Right lobe of liver (tissue), 6 donors: ENCODE results near the gene RASGRP3. TPM values are rescaled to one million over a fixed set of nuclear protein-coding genes. Genes with fewer than 3 reads are reported as not detected.

Experiments
- ATAC-seq, 4 donors: fragments of 200-7000 bp; cut with Tn5 transposase; one replicate each; pipeline ENCODE4 v1.9.1; 2020; ENCODE audit warnings: mild to moderate bottlenecking in 4 of 4, moderate library complexity in 4 of 4
- DNase-seq, 3 donors: peaks; one replicate each; pipeline ENCODE4 v3.0.0-alpha.2; 2020
- H3K27ac ChIP-seq, 3 donors: fragments of 200-600 bp; one replicate each; pipeline ENCODE4 v1.8.0; 2022
- H3K27me3 ChIP-seq, 2 donors: fragments of 200-600 bp; one replicate each; pipeline ENCODE4 v1.8.0; 2022
- H3K36me3 ChIP-seq, 4 donors: fragments of 200-600 bp; sonication (generic) in 1 of 4; one replicate each; pipeline versions ENCODE4 v1.5.1 to v1.8.0; 2017 to 2022; ENCODE audit warnings: control low read depth in 1 of 4
- H3K4me1 ChIP-seq, 4 donors: fragments of 200-600 bp; sonication (generic) in 1 of 4; one replicate each; pipeline versions ENCODE4 v1.5.1 to v1.8.0; 2017 to 2022; ENCODE audit warnings: control low read depth in 1 of 4
- H3K4me3 ChIP-seq, 3 donors: fragments of 200-600 bp; one replicate each; pipeline ENCODE4 v1.8.0; 2022
- H3K9me3 ChIP-seq, 4 donors: fragments of 200-600 bp; sonication (generic) in 1 of 4; one replicate each; pipeline versions ENCODE4 v1.5.1 to v1.8.0; 2017 to 2022; ENCODE audit warnings: control low read depth in 1 of 4
- POLR2A ChIP-seq: fragments of 450-650 bp; IDR thresholded peaks from one replicate; pipeline ENCODE4 v1.6.1; 2017; ENCODE audit warnings: antibody characterized with exemption, mild to moderate bottlenecking
- WGBS: methylation state at CpG from one replicate; pipeline ENCODE4 v1.1.6; 2018; ENCODE audit warnings: low coverage, low lambda C conversion rate; ENCODE audit not compliant: insufficient coverage; ENCODE audit errors: missing lambda C conversion rate; 5-methylcytosine and 5-hydroxymethylcytosine counted together
- intact Hi-C, 2 donors: fragments of 100-400 bp; cut with DNase I; formaldehyde crosslinking; loops; one replicate each; pipeline versions ENCODE4 v1.11.2 to v1.14.1; 2022
- total RNA-seq, 6 experiments: library from RNA; depleted of rRNA in 2 of 6; stranded (reverse); fragments of >200 nt in 2 of 6; fragmentation: NEBNext Ultra II Directional in 3 of 6; extraction: Animal tissue kit (Norgen Biotek cat#: 25700) in 3 of 6; gene quantifications; one replicate each; pipeline versions ENCODE4 v1.1.0 to v1.2.4, GENCODE V29; 2016 to 2023
- TF ChIP-seq, protein P1 (sequence below), 4 donors: fragments of 200-600 bp in 3 of 4; fragments of 450-650 bp in 1 of 4; IDR thresholded peaks; one replicate each; pipeline versions ENCODE4 v1.5.1 to v1.8.0; 2016 to 2022; ENCODE audit warnings: antibody characterized with exemption in 4 of 4, mild to moderate bottlenecking in 2 of 4
- donor health status: DM: no; HTN: yes; CAD: no.
- donor health status: DM: no; HTN: no; CAD: no.
- donor health status: DM: no; HTN: no; CAD: no.
- donor health status: DM: no; HTN: yes; CAD: no.
- donor health status: DM: no; HTN: yes; CAD: no.

Gene RASGRP3
- total RNA-seq, 6 experiments from 2014 or later: 3.0 to 11.5 (median 5.0) TPM

DNA sequence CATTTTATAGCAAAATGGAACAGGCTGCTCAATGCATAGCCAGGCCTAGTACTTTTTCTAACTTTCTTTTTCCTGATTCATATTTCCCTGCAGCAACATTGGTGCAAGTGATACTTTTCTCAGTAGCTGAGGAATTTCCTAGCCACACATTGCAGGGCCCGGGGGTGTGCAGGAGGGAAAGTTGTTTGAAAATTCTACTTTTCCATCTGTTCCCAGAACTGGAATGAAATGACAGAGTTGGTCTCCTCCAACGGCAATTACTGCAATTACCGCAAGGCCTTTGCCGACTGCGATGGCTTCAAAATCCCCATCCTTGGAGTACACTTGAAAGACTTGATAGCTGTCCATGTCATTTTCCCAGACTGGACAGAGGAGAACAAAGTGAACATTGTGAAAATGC is 50.5 kb downstream of the RASGRP3 start:
- no peaks in the 10 kb centered on the region for H3K27me3 ChIP-seq
- no peaks in the 10 kb centered on the region for H3K9me3 ChIP-seq
- no peaks in the 10 kb centered on the region for H3K36me3 ChIP-seq
- H3K4me1 ChIP-seq: peaks cover 0 to 2% (median 0%) of the 10 kb centered on the region in 4 donors
- no peak for TF ChIP-seq POLR2A
- TF ChIP-seq, protein P1, sequence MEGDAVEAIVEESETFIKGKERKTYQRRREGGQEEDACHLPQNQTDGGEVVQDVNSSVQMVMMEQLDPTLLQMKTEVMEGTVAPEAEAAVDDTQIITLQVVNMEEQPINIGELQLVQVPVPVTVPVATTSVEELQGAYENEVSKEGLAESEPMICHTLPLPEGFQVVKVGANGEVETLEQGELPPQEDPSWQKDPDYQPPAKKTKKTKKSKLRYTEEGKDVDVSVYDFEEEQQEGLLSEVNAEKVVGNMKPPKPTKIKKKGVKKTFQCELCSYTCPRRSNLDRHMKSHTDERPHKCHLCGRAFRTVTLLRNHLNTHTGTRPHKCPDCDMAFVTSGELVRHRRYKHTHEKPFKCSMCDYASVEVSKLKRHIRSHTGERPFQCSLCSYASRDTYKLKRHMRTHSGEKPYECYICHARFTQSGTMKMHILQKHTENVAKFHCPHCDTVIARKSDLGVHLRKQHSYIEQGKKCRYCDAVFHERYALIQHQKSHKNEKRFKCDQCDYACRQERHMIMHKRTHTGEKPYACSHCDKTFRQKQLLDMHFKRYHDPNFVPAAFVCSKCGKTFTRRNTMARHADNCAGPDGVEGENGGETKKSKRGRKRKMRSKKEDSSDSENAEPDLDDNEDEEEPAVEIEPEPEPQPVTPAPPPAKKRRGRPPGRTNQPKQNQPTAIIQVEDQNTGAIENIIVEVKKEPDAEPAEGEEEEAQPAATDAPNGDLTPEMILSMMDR (IDR thresholded peaks at IDR 0.05): no peak
- DNase-seq (no peak), ATAC-seq (no peak)
- intact Hi-C loops: no loop called here
- H3K4me3 ChIP-seq: no peak overlapping the region
- WGBS: 98% methylated on average over 4 of the region's 5 CpGs
- no peak overlapping the region for H3K27ac ChIP-seq

DNA sequence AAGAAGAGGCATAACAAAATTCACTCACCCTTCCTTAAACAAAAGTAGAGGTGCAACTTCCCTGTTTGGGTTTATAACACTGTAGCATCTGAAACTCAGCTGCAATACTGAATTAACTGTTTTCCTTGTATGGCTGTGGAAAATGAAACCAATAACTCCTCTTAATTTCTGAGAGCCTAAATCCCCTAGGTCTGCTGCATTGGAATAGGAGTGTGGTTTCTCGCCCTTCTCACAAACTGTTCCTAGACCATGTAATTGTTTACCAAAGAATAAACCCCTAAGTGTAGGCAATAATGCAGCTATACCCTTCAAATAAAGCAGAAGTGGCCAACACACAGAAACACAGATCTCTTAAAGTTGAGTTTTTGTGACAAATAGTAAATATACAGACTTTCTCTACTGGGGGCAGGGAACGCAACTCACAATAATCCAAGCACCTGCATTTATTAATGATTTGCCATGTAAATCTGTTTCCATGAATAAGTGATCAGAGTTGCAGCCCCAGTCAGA is 52.0 kb downstream of the RASGRP3 start:
- H3K4me3 ChIP-seq: no peak overlapping the region
- H3K9me3 ChIP-seq: no peaks in the 10 kb centered on the region
- H3K27me3 ChIP-seq: no peaks in the 10 kb centered on the region
- TF ChIP-seq POLR2A: no peak
- TF ChIP-seq, protein P1 (IDR thresholded peaks at IDR 0.05): no peak
- ATAC-seq (no peak), DNase-seq (no peak)
- 91% methylated on average over 2 of the region's 2 CpGs for WGBS
- H3K4me1 ChIP-seq: peaks cover 0 to 2% (median 0%) of the 10 kb centered on the region in 4 donors
- no peaks in the 10 kb centered on the region for H3K36me3 ChIP-seq
- intact Hi-C loops: no loop called here
- H3K27ac ChIP-seq: no peak overlapping the region

- 85% methylated on average over 6 of the region's 6 CpGs for WGBS
- no peaks in the 10 kb centered on the region for H3K9me3 ChIP-seq
- TF ChIP-seq POLR2A: no peak
- TF ChIP-seq, protein P1 (IDR thresholded peaks at IDR 0.05): no peak
- no peaks in the 10 kb centered on the region for H3K27me3 ChIP-seq
- no peak overlapping the region for H3K4me3 ChIP-seq
- H3K36me3 ChIP-seq: no peaks in the 10 kb centered on the region
- no peak overlapping the region for H3K27ac ChIP-seq
- DNase-seq: no peak
- ATAC-seq: no peak
- intact Hi-C loops: no loop called here
- H3K4me1 ChIP-seq: peaks cover 0 to 2% (median 0%) of the 10 kb centered on the region in 4 donors
These were observed 53.5 kb downstream of the RASGRP3 start for GRCh38 chr2:33529771-33530481.

GRCh38 chr2:33530690-33531548 is 54.5 kb downstream of the RASGRP3 start:
- H3K9me3 ChIP-seq: no peaks in the 10 kb centered on the region
- no peak for TF ChIP-seq POLR2A
- TF ChIP-seq, protein P1 (IDR thresholded peaks at IDR 0.05): no peak
- 64% methylated on average over 10 of the region's 10 CpGs for WGBS
- H3K27me3 ChIP-seq: no peaks in the 10 kb centered on the region
- H3K36me3 ChIP-seq: no peaks in the 10 kb centered on the region
- intact Hi-C loops: no loop called here
- DNase-seq (no peak), ATAC-seq (no peak)
- H3K4me3 ChIP-seq: no peak overlapping the region
- peaks cover 0 to 2% (median 0%) of the 10 kb centered on the region in 4 donors for H3K4me1 ChIP-seq
- no peak overlapping the region for H3K27ac ChIP-seq
